Measurements from ENCODE around the gene PDGFRB. TPM values are rescaled to one million over a fixed set of nuclear protein-coding genes. Genes with fewer than 3 reads are reported as not detected.

Gene PDGFRB
- polyA plus RNA-seq (2011; rRNA removed) (118 and 149 TPM in 2 replicates), polyA minus RNA-seq (2011; rRNA and poly(A)+ RNA removed) (317 and 389 TPM in 2 replicates)

- peak within 1 kb of the TSS; percentile 87 for H3K27ac ChIP-seq (ENCODE audit: low read depth, low read length)
- peak; percentile 78 for DNase-seq (ENCODE audit: low read depth, low spot score)
- no peaks in the 10 kb centered on the region for H3K9me3 ChIP-seq (ENCODE audit: control insufficient read depth, insufficient read depth, low read length)
- 0 out of 2 replicates have a peak, but pooled peaks have one; percentile 3 for TF ChIP-seq CTCF (IDR thresholded peaks at IDR 0.05; ENCODE audit: low read depth, low read length)
- ChIA-PET CTCF (interaction anchor here (1.1 to 1.2 kb wide), 2 partner anchors 10 to 17 kb away, joined by 3 read pairs; no protein-coding TSS in a partner anchor), POLR2A (interaction anchor here (0.7 to 2.8 kb wide), 6 partner anchors 12 to 167 kb away, joined by 3 to 31 read pairs (median 5); no protein-coding TSS in a partner anchor)
- peak within 1 kb of the TSS; percentile 97 for H3K4me3 ChIP-seq (ENCODE audit: low read depth, low read length)
- H3K27me3 ChIP-seq (ENCODE audit: control insufficient read depth, insufficient read depth, low read length) = no peaks in the 10 kb centered on the region
Observed at GRCh38 chr5:150155258-150156026, at the start of gene PDGFRB. PDGFRB (minus strand) TSS chr5:150155845; CDS start chr5:150137047, 18,798 bp downstream.

GRCh38 chr5:150204590-150204960, 48.9 kb upstream of the PDGFRB start:
- TF ChIP-seq CTCF (IDR thresholded peaks at IDR 0.05; ENCODE audit: low read depth, low read length) = no peak
- CTCF ChIA-PET = no interaction called here
- no peak overlapping the region for H3K4me3 ChIP-seq (ENCODE audit: low read depth, low read length)
- peaks cover 8% of the 10 kb centered on the region for H3K27me3 ChIP-seq (ENCODE audit: control insufficient read depth, insufficient read depth, low read length)
- POLR2A ChIA-PET = no interaction called here
- H3K9me3 ChIP-seq (ENCODE audit: control insufficient read depth, insufficient read depth, low read length) = no peaks in the 10 kb centered on the region
- H3K27ac ChIP-seq (ENCODE audit: low read depth, low read length) = no peak overlapping the region
- no peak for DNase-seq (ENCODE audit: low read depth, low spot score)

GRCh38 chr5:150203832-150204589, 48.4 kb upstream of the PDGFRB start:
- ChIA-PET CTCF (no interaction called here), POLR2A (interaction anchor here (0.7 kb wide), 1 partner anchor 1765 kb away, joined by 3 read pairs; no protein-coding TSS in a partner anchor)
- Histone ChIP-seq H3K4me3 (ENCODE audit: low read depth, low read length) (no peak overlapping the region), H3K9me3 (ENCODE audit: control insufficient read depth, insufficient read depth, low read length) (peaks cover 4% of the 10 kb centered on the region; the same call in 1 of the 2 replicates), H3K27me3 (ENCODE audit: control insufficient read depth, insufficient read depth, low read length) (peaks cover 13% of the 10 kb centered on the region), H3K27ac (ENCODE audit: low read depth, low read length) (no peak overlapping the region)
- no peak for TF ChIP-seq CTCF (IDR thresholded peaks at IDR 0.05; ENCODE audit: low read depth, low read length)
- DNase-seq (ENCODE audit: low read depth, low spot score) = no peak

GRCh38 chr5:150202501-150202900, 46.9 kb upstream of the PDGFRB start:
- TF ChIP-seq CTCF (IDR thresholded peaks at IDR 0.05; ENCODE audit: low read depth, low read length) = no peak
- POLR2A ChIA-PET = interaction anchor here (0.6 kb wide), 1 partner anchor 85 kb away, joined by 6 read pairs; no protein-coding TSS in a partner anchor
- Histone ChIP-seq H3K27me3 (ENCODE audit: control insufficient read depth, insufficient read depth, low read length) (peaks cover 19% of the 10 kb centered on the region), H3K9me3 (ENCODE audit: control insufficient read depth, insufficient read depth, low read length) (peaks cover 4% of the 10 kb centered on the region; the same call in 1 of the 2 replicates), H3K4me3 (ENCODE audit: low read depth, low read length) (no peak overlapping the region), H3K27ac (ENCODE audit: low read depth, low read length) (no peak overlapping the region)
- no peak for DNase-seq (ENCODE audit: low read depth, low spot score)
- CTCF ChIA-PET = no interaction called here

Measured in AG04450 (cell line).